Right lobe of liver (tissue), 4 donors: Measurements from ENCODE around the gene CA5A.
"Not testable (repeated sequence)": the region's sequence is repeated elsewhere in the genome, so short reads cannot be mapped to it uniquely, and the experiment has no call there.

Experiments
- POLR2A ChIP-seq: fragments of 450-650 bp; IDR thresholded peaks from one replicate; pipeline ENCODE4 v1.6.1; 2017; ENCODE audit warnings: antibody characterized with exemption, mild to moderate bottlenecking
- TF ChIP-seq, protein P1 (sequence below), 4 donors: fragments of 200-600 bp in 3 of 4; fragments of 450-650 bp in 1 of 4; IDR thresholded peaks; one replicate each; pipeline versions ENCODE4 v1.5.1 to v1.8.0; 2016 to 2022; ENCODE audit warnings: antibody characterized with exemption in 4 of 4, mild to moderate bottlenecking in 2 of 4
- donor health status: DM: no; HTN: no; CAD: no.
- donor health status: DM: no; HTN: no; CAD: no.
- donor health status: DM: no; HTN: yes; CAD: no.

GRCh38 chr16:87870418-87871291, 65.7 kb downstream of the CA5A start:
- TF ChIP-seq, protein P1, sequence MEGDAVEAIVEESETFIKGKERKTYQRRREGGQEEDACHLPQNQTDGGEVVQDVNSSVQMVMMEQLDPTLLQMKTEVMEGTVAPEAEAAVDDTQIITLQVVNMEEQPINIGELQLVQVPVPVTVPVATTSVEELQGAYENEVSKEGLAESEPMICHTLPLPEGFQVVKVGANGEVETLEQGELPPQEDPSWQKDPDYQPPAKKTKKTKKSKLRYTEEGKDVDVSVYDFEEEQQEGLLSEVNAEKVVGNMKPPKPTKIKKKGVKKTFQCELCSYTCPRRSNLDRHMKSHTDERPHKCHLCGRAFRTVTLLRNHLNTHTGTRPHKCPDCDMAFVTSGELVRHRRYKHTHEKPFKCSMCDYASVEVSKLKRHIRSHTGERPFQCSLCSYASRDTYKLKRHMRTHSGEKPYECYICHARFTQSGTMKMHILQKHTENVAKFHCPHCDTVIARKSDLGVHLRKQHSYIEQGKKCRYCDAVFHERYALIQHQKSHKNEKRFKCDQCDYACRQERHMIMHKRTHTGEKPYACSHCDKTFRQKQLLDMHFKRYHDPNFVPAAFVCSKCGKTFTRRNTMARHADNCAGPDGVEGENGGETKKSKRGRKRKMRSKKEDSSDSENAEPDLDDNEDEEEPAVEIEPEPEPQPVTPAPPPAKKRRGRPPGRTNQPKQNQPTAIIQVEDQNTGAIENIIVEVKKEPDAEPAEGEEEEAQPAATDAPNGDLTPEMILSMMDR (IDR thresholded peaks at IDR 0.05), result not testable (repeated sequence)
- not testable (repeated sequence) for TF ChIP-seq POLR2A
